Liver (tissue), 9 donors: Measurements from ENCODE around the gene MCF2L. TPM values are rescaled to one million over a fixed set of nuclear protein-coding genes. Genes with fewer than 3 reads are reported as not detected.

Experiments
- DNase-seq: peaks from one replicate; pipeline ENCODE4 v3.0.0-alpha.2; 2017; ENCODE audit warnings: low spot score
- H3K27ac ChIP-seq, 2 donors: one replicate each; pipeline ENCODE4 v1.7.0; 2013; ENCODE audit warnings: inconsistent platforms in 2 of 2, low read length in 2 of 2, control low read depth in 1 of 2, low read depth in 1 of 2, mild to moderate bottlenecking in 1 of 2
- H3K27me3 ChIP-seq, 4 donors: one replicate each; pipeline versions ENCODE4 v1.6.1 to v1.7.0; 2013; ENCODE audit warnings: low read length in 3 of 4, inconsistent platforms in 1 of 4, mild to moderate bottlenecking in 1 of 4, moderate library complexity in 1 of 4; ENCODE audit not compliant: control insufficient read depth in 4 of 4, insufficient read depth in 4 of 4
- H3K36me3 ChIP-seq, 4 donors: one replicate each; pipeline versions ENCODE4 v1.6.1 to v1.7.0; 2013; ENCODE audit warnings: low read length in 3 of 4, mild to moderate bottlenecking in 3 of 4, low read depth in 1 of 4, moderate library complexity in 1 of 4; ENCODE audit not compliant: control insufficient read depth in 4 of 4, insufficient read depth in 3 of 4
- H3K4me1 ChIP-seq, 4 donors: one replicate each; pipeline versions ENCODE4 v1.6.1 to v1.7.0; 2013; ENCODE audit warnings: low read length in 3 of 4, mild to moderate bottlenecking in 3 of 4, moderate library complexity in 1 of 4; ENCODE audit not compliant: control insufficient read depth in 4 of 4, insufficient read depth in 4 of 4
- H3K4me3 ChIP-seq, 3 donors: one replicate each; pipeline versions ENCODE4 v1.6.1 to v1.7.0; 2013; ENCODE audit warnings: low read length in 3 of 3, control low read depth in 1 of 3, low read depth in 1 of 3, mild to moderate bottlenecking in 1 of 3
- H3K9ac ChIP-seq, 2 donors: one replicate each; pipeline ENCODE4 v1.7.0; 2013; ENCODE audit warnings: low read length in 2 of 2, mild to moderate bottlenecking in 2 of 2, moderate library complexity in 2 of 2, control low read depth in 1 of 2, low read depth in 1 of 2
- H3K9me3 ChIP-seq, 4 donors: one replicate each; pipeline versions ENCODE4 v1.6.1 to v1.7.0; 2013; ENCODE audit warnings: low read length in 3 of 4; ENCODE audit not compliant: control insufficient read depth in 4 of 4
- CTCF ChIP-seq: fragments of 150-350 bp; IDR thresholded peaks from 2 replicates; pipeline ENCODE4 v1.5.1; 2017; ENCODE audit warnings: improper control_type of control experiment, low read depth, low read length; ENCODE audit not compliant: missing input control
- FOXA1 ChIP-seq: IDR thresholded peaks from 2 replicates; pipeline ENCODE4 v1.6.1; 2016; ENCODE audit warnings: antibody characterized with exemption
- GABPA ChIP-seq, 2 donors: IDR thresholded peaks in 1 of 2; conservative IDR thresholded peaks in 1 of 2; 2 replicates each; pipeline ENCODE4 v1.6.1; 2016; ENCODE audit warnings: antibody characterized with exemption in 2 of 2, mild to moderate bottlenecking in 1 of 2, moderate library complexity in 1 of 2
- HNF4A ChIP-seq, 2 donors: conservative IDR thresholded peaks; 2 replicates each; pipeline ENCODE4 v1.6.1; 2016; ENCODE audit warnings: antibody characterized with exemption in 2 of 2, mild to moderate bottlenecking in 2 of 2
- HNF4G ChIP-seq: IDR thresholded peaks from 2 replicates; pipeline ENCODE4 v1.6.1; 2016; ENCODE audit warnings: antibody characterized with exemption
- JUND ChIP-seq, 2 donors: IDR thresholded peaks; 2 replicates each; pipeline ENCODE4 v1.6.1; 2016; ENCODE audit warnings: antibody characterized with exemption in 2 of 2
- NR2F2 ChIP-seq: IDR thresholded peaks from 2 replicates; pipeline ENCODE4 v1.6.1; 2016; ENCODE audit warnings: antibody characterized with exemption
- RAD21 ChIP-seq, 2 donors: IDR thresholded peaks; 2 replicates each; pipeline ENCODE4 v1.6.1; 2016; ENCODE audit warnings: antibody characterized with exemption in 2 of 2, mild to moderate bottlenecking in 2 of 2
- RXRA ChIP-seq, 2 donors: IDR thresholded peaks; 2 replicates each; pipeline ENCODE4 v1.6.1; 2017 to 2018; ENCODE audit warnings: antibody characterized with exemption in 2 of 2, mild to moderate bottlenecking in 1 of 2
- SP1 ChIP-seq: IDR thresholded peaks from 2 replicates; pipeline ENCODE4 v1.6.1; 2018; ENCODE audit warnings: antibody characterized with exemption, mild to moderate bottlenecking
- TAF1 ChIP-seq: conservative IDR thresholded peaks from 2 replicates; pipeline ENCODE4 v1.6.1; 2016; ENCODE audit warnings: antibody characterized with exemption, mild to moderate bottlenecking
- YY1 ChIP-seq: IDR thresholded peaks from 2 replicates; pipeline ENCODE4 v1.6.1; 2016; ENCODE audit warnings: antibody characterized with exemption, mild to moderate bottlenecking
- WGBS: extraction: QIAGEN DNeasy Blood & Tissue Kit; methylation state at CpG from one replicate; pipeline ENCODE4 v1.1.7; 2013; 5-methylcytosine and 5-hydroxymethylcytosine counted together
- polyA plus RNA-seq, 2 donors: library from polyadenylated mRNA; stranded (reverse) in 1 of 2; unstranded in 1 of 2; fragments of 200-250 nt in 1 of 2; fragments of >200 nt in 1 of 2; fragmentation: Nextera tagmentation in 1 of 2; extraction: Ambion mirVana in 1 of 2; gene quantifications; one replicate each; pipeline versions ENCODE4 v1.2.1 to v1.2.3, GENCODE V29; 2013 to 2015
- total RNA-seq, 2 donors: library from RNA; depleted of rRNA; stranded (reverse); fragments of >200 nt; gene quantifications; one replicate each; pipeline ENCODE4 v1.2.3, GENCODE V29; 2014
- TF ChIP-seq, protein P1 (sequence below): IDR thresholded peaks from 2 replicates; pipeline ENCODE4 v1.6.1; 2016; ENCODE audit warnings: antibody characterized with exemption
- TF ChIP-seq, protein P2 (sequence below): IDR thresholded peaks from 2 replicates; pipeline ENCODE4 v1.6.1; 2016; ENCODE audit warnings: antibody characterized with exemption
- TF ChIP-seq, protein P3 (sequence below): IDR thresholded peaks from 2 replicates; pipeline ENCODE4 v1.6.1; 2016; ENCODE audit warnings: antibody characterized with exemption, mild to moderate bottlenecking
- TF ChIP-seq, protein P4 (sequence below): IDR thresholded peaks from 2 replicates; pipeline ENCODE4 v1.6.1; 2016; ENCODE audit warnings: antibody characterized with exemption
- donor health status: healthy.
- donor health status: healthy.
- donor health status: healthy.
- donor health status: healthy.
- donor health status: healthy.

MCF2L gene
- total and polyA plus RNA-seq, 4 donors: 2.9 to 12.8 (median 7.1) TPM

- DNase-seq: peak; percentile 37
- Histone ChIP-seq H3K4me1 (peaks cover 3 to 29% (median 18%) of the 10 kb centered on the region in 4 donors), H3K27ac (peak overlapping the region; percentile 69 to 79), H3K4me3 (peak overlapping the region; percentile 30 to 60 (median 50)), H3K27me3 (no peaks in the 10 kb centered on the region), H3K9me3 (no peaks in the 10 kb centered on the region), H3K36me3 (peaks cover 0 to 2% (median under 1%) of the 10 kb centered on the region in 4 donors), H3K9ac (peak overlapping the region in 1 of 2 donors; percentile 14)
- no peak for TF ChIP-seq HNF4A (conservative IDR thresholded peaks at IDR 0.05)
- TF ChIP-seq, protein P1, sequence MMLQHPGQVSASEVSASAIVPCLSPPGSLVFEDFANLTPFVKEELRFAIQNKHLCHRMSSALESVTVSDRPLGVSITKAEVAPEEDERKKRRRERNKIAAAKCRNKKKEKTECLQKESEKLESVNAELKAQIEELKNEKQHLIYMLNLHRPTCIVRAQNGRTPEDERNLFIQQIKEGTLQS: no peak
- TF ChIP-seq JUND (IDR thresholded peaks at IDR 0.05): no peak
- peak; percentile 33 for TF ChIP-seq CTCF
- TF ChIP-seq, protein P2, sequence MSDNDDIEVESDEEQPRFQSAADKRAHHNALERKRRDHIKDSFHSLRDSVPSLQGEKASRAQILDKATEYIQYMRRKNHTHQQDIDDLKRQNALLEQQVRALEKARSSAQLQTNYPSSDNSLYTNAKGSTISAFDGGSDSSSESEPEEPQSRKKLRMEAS: no peak
- no peak for TF ChIP-seq FOXA1
- TF ChIP-seq, protein P3, sequence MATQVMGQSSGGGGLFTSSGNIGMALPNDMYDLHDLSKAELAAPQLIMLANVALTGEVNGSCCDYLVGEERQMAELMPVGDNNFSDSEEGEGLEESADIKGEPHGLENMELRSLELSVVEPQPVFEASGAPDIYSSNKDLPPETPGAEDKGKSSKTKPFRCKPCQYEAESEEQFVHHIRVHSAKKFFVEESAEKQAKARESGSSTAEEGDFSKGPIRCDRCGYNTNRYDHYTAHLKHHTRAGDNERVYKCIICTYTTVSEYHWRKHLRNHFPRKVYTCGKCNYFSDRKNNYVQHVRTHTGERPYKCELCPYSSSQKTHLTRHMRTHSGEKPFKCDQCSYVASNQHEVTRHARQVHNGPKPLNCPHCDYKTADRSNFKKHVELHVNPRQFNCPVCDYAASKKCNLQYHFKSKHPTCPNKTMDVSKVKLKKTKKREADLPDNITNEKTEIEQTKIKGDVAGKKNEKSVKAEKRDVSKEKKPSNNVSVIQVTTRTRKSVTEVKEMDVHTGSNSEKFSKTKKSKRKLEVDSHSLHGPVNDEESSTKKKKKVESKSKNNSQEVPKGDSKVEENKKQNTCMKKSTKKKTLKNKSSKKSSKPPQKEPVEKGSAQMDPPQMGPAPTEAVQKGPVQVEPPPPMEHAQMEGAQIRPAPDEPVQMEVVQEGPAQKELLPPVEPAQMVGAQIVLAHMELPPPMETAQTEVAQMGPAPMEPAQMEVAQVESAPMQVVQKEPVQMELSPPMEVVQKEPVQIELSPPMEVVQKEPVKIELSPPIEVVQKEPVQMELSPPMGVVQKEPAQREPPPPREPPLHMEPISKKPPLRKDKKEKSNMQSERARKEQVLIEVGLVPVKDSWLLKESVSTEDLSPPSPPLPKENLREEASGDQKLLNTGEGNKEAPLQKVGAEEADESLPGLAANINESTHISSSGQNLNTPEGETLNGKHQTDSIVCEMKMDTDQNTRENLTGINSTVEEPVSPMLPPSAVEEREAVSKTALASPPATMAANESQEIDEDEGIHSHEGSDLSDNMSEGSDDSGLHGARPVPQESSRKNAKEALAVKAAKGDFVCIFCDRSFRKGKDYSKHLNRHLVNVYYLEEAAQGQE: no peak
- TF ChIP-seq RAD21 (IDR thresholded peaks at IDR 0.05): peak; percentile 57 to 64
- no peak for TF ChIP-seq HNF4G
- WGBS: 65% methylated on average over 29 of the region's 29 CpGs
Measured at GRCh38 chr13:113123226-113124201, 154.5 kb downstream of the MCF2L start.

DNA sequence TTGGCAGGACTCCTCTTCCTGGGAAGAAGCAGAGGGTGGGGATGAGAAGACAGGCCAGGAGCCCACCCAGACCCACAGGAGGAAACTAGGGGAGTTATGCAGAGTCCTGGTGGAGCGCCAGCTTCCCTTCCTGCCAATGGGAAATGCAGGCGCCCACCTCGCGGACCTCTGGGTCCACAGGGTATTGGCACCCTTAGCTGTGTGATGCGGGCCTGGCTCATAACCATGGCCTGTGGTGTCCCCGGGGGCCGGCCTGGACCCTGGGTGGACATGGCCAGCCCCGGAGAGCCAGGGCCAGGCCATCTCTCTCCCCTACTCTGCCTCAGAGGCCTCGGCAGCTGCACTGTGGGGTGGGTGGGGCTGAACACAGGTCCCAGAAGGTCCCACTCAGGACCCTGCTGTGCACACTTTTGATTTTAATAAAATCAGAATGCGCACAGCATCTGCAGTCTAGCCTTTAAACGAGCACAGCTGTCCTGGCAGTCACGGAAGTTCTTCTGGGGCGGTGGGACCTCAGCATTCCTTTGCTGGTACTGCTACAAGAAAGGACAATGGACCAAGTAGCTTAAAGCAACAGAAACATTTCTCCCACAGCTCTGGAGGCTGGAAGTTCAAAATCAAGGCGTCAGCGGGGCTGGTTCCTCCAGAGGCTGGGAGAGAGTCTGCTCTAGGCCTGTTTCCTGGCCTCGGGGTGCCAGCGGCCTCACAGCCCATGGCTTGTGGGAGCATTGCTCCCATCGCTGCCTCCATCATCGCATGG, 155.4 kb downstream of the MCF2L start:
- 93% methylated on average over 19 of the region's 19 CpGs for WGBS
- no peak overlapping the region for H3K9ac ChIP-seq
- no peaks in the 10 kb centered on the region for H3K36me3 ChIP-seq
- no peak overlapping the region for H3K4me3 ChIP-seq
- no peaks in the 10 kb centered on the region for H3K9me3 ChIP-seq
- H3K4me1 ChIP-seq: peaks cover 3 to 29% (median 18%) of the 10 kb centered on the region in 4 donors
- peak; percentile 29 for DNase-seq
- H3K27ac ChIP-seq: no peak overlapping the region
- no peaks in the 10 kb centered on the region for H3K27me3 ChIP-seq
- no peak for TF ChIP-seq NR2F2
- TF ChIP-seq GABPA (IDR thresholded peaks at IDR 0.05 in 1 of 2, conservative IDR thresholded peaks at IDR 0.05 in 1 of 2): no peak
- TF ChIP-seq RAD21 (IDR thresholded peaks at IDR 0.05): no peak
- TF ChIP-seq, protein P4, sequence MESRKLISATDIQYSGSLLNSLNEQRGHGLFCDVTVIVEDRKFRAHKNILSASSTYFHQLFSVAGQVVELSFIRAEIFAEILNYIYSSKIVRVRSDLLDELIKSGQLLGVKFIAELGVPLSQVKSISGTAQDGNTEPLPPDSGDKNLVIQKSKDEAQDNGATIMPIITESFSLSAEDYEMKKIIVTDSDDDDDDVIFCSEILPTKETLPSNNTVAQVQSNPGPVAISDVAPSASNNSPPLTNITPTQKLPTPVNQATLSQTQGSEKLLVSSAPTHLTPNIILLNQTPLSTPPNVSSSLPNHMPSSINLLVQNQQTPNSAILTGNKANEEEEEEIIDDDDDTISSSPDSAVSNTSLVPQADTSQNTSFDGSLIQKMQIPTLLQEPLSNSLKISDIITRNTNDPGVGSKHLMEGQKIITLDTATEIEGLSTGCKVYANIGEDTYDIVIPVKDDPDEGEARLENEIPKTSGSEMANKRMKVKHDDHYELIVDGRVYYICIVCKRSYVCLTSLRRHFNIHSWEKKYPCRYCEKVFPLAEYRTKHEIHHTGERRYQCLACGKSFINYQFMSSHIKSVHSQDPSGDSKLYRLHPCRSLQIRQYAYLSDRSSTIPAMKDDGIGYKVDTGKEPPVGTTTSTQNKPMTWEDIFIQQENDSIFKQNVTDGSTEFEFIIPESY: no peak
- TF ChIP-seq, protein P2: no peak
- no peak for TF ChIP-seq HNF4A (conservative IDR thresholded peaks at IDR 0.05)
- TF ChIP-seq YY1: no peak
- TF ChIP-seq, protein P3: no peak
- TF ChIP-seq TAF1: no peak
- no peak for TF ChIP-seq HNF4G
- no peak for TF ChIP-seq RXRA (IDR thresholded peaks at IDR 0.05)
- no peak for TF ChIP-seq SP1
- TF ChIP-seq FOXA1: no peak
